Erythroblast (primary cell): ENCODE data around the gene UBXN11.

Source experiments
- GATA1 ChIP-seq: IDR thresholded peaks from 2 replicates; pipeline ENCODE4 v1.6.1; 2011; ENCODE audit warnings: low read depth, mild to moderate bottlenecking, control low read depth, low read length, moderate library complexity
- POLR2A ChIP-seq: IDR thresholded peaks from 2 replicates; pipeline ENCODE4 v1.6.1; 2011; ENCODE audit warnings: mild to moderate bottlenecking, low read length

DNA sequence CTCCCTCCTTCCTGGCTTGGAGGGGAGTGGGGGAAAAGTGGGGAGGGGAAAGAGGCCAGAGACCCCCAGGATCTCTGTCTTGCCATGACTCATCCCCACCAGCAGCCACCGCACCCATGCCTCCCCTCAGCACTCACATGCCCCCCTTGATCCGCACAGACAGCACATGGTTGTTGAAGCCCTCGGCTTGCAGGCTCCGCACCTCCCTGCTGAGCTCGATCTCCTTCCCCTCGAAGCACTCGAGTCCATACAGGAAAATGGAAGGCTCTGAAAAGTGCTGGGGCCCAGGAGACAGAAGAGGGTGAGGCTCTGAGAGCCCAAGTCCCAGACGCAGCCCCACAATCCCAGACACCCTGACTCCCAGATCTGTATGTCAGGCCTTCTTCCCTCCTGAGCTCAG lies 22.2 kb upstream of the UBXN11 start:
- TF ChIP-seq POLR2A (no peak), GATA1 (no peak)
